Breast epithelium (tissue), 4 donors: ENCODE measurements around the gene ZNF846. TPM values are rescaled to one million over a fixed set of nuclear protein-coding genes. Genes with fewer than 3 reads are reported as not detected.
"Not testable (repeated sequence)": the region's sequence is repeated elsewhere in the genome, so short reads cannot be mapped to it uniquely, and the experiment has no call there.

Experiments used
- DNase-seq, 2 donors: peaks; one replicate each; pipeline ENCODE4 v3.0.0-alpha.2; 2019; ENCODE audit warnings: low spot score in 2 of 2
- H3K27ac ChIP-seq, 2 donors: fragments of 200-600 bp; sonication (generic) in 1 of 2; one replicate each; pipeline ENCODE4 v1.5.1; 2016 to 2019; ENCODE audit warnings: mild to moderate bottlenecking in 1 of 2
- H3K27me3 ChIP-seq, 2 donors: fragments of 200-600 bp; sonication (generic) in 1 of 2; one replicate each; pipeline versions ENCODE4 v1.5.1 to v1.6.0; 2017 to 2019; ENCODE audit warnings: control low read depth in 1 of 2, mild to moderate bottlenecking in 1 of 2
- H3K36me3 ChIP-seq: fragments of 200-600 bp; one replicate; pipeline ENCODE4 v1.5.1; 2019
- H3K4me1 ChIP-seq, 2 donors: fragments of 200-600 bp; sonication (generic); one replicate each; pipeline ENCODE4 v1.5.1; 2016 to 2019; ENCODE audit warnings: control low read depth in 1 of 2
- H3K4me3 ChIP-seq, 3 donors: fragments of 200-600 bp; sonication (generic); 1 replicate in 2 of 3; 2 replicates in 1 of 3; pipeline ENCODE4 v1.5.1; 2016 to 2019; ENCODE audit warnings: mild to moderate bottlenecking in 3 of 3, moderate library complexity in 2 of 3
- H3K9me3 ChIP-seq, 2 donors: fragments of 200-600 bp; sonication (generic) in 1 of 2; one replicate each; pipeline ENCODE4 v1.5.1; 2016 to 2019; ENCODE audit warnings: control low read depth in 1 of 2
- POLR2A ChIP-seq: fragments of 450-650 bp; IDR thresholded peaks from one replicate; pipeline ENCODE4 v1.6.1; 2016; ENCODE audit warnings: antibody characterized with exemption, mild to moderate bottlenecking, moderate library complexity
- POLR2AphosphoS5 ChIP-seq, 3 donors: sonication (generic); formaldehyde crosslinking; IDR thresholded peaks; one replicate each; pipeline ENCODE4 v1.6.1; 2017; ENCODE audit warnings: antibody characterized with exemption in 3 of 3
- intact Hi-C: fragments of 100-400 bp; cut with DNase I; formaldehyde crosslinking; loops from one replicate; pipeline ENCODE4 v1.15.1; 2023; ENCODE audit warnings: low total_unique reads
- total RNA-seq, 3 donors: library from RNA; depleted of rRNA; stranded (reverse); fragments of >200 nt; gene quantifications; one replicate each; pipeline ENCODE4 v1.1.0, GENCODE V29; 2016
- TF ChIP-seq, protein P1 (sequence below), 3 donors: fragments of 450-650 bp; IDR thresholded peaks; one replicate each; pipeline ENCODE4 v1.5.1; 2016 to 2017; ENCODE audit warnings: antibody characterized with exemption in 3 of 3, mild to moderate bottlenecking in 3 of 3, moderate library complexity in 3 of 3

ZNF846 gene
- total RNA-seq, 3 donors from 2014 or later, result 10.5 to 26.7 (median 20.8) TPM

GRCh38 chr19:9735986-9736385 lies 32.6 kb downstream of the ZNF846 start:
- peaks cover 9 to 22% of the 10 kb centered on the region in 2 donors for H3K9me3 ChIP-seq
- intact Hi-C loops, result no loop called here
- H3K4me3 ChIP-seq, result no peak overlapping the region
- TF ChIP-seq POLR2A, result no peak
- DNase-seq, result no peak
- H3K36me3 ChIP-seq, result no peaks in the 10 kb centered on the region
- H3K4me1 ChIP-seq, result no peaks in the 10 kb centered on the region
- H3K27ac ChIP-seq, result no peak overlapping the region
- no peaks in the 10 kb centered on the region for H3K27me3 ChIP-seq

GRCh38 chr19:9730056-9730455 lies 38.5 kb downstream of the ZNF846 start:
- H3K27ac ChIP-seq, DNase-seq: not testable (repeated sequence)

GRCh38 chr19:9729162-9729561 lies 39.4 kb downstream of the ZNF846 start:
- H3K9me3 ChIP-seq, result peaks cover 6 to 20% of the 10 kb centered on the region in 2 donors
- intact Hi-C loops, result no loop called here
- no peak overlapping the region for H3K4me3 ChIP-seq
- no peak overlapping the region for H3K27ac ChIP-seq
- no peaks in the 10 kb centered on the region for H3K27me3 ChIP-seq
- no peak for TF ChIP-seq POLR2A
- TF ChIP-seq, protein P1, sequence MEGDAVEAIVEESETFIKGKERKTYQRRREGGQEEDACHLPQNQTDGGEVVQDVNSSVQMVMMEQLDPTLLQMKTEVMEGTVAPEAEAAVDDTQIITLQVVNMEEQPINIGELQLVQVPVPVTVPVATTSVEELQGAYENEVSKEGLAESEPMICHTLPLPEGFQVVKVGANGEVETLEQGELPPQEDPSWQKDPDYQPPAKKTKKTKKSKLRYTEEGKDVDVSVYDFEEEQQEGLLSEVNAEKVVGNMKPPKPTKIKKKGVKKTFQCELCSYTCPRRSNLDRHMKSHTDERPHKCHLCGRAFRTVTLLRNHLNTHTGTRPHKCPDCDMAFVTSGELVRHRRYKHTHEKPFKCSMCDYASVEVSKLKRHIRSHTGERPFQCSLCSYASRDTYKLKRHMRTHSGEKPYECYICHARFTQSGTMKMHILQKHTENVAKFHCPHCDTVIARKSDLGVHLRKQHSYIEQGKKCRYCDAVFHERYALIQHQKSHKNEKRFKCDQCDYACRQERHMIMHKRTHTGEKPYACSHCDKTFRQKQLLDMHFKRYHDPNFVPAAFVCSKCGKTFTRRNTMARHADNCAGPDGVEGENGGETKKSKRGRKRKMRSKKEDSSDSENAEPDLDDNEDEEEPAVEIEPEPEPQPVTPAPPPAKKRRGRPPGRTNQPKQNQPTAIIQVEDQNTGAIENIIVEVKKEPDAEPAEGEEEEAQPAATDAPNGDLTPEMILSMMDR (IDR thresholded peaks at IDR 0.05), result no peak
- no peak for TF ChIP-seq POLR2AphosphoS5 (IDR thresholded peaks at IDR 0.05)
- no peaks in the 10 kb centered on the region for H3K4me1 ChIP-seq
- DNase-seq, result no peak
- no peaks in the 10 kb centered on the region for H3K36me3 ChIP-seq

More at GRCh38 chr19:9730056-9730455, 38.5 kb downstream of the ZNF846 start:
- H3K4me1 ChIP-seq, intact Hi-C loops, H3K27me3 ChIP-seq, H3K4me3 ChIP-seq, H3K36me3 ChIP-seq: not testable (repeated sequence)
- peaks cover 0 to 15% of the 10 kb centered on the region in 2 donors for H3K9me3 ChIP-seq

DNA sequence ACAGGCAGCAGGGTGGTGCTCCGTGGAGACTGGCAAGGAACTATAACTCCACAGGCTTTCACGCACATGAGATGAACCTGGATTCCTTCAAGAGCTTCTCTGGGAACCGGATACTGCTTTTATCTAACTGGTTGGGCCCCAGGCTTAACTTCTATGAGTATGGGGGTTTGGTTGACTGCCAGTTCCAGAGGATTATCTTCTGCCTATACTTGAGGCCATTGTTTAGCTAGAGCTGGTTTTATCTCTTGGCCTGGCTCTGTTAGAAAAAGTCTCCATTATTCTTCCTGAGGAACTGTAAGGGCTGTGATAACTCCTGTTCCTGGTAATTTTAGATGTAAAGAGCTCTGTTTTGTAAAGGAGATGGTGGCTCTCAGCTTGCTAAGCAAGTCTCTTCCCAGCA lies 40.9 kb downstream of the ZNF846 start:
- Histone ChIP-seq H3K9me3 (peaks cover 17 to 20% of the 10 kb centered on the region in 2 donors), H3K27me3 (no peaks in the 10 kb centered on the region), H3K36me3 (no peaks in the 10 kb centered on the region), H3K4me3 (no peak overlapping the region), H3K4me1 (no peaks in the 10 kb centered on the region), H3K27ac (no peak overlapping the region)
- TF ChIP-seq POLR2A, result no peak
- no peak for TF ChIP-seq POLR2AphosphoS5 (IDR thresholded peaks at IDR 0.05)
- TF ChIP-seq, protein P1 (IDR thresholded peaks at IDR 0.05), result no peak
- no peak for DNase-seq
- intact Hi-C loops, result no loop called here

GRCh38 chr19:9725508-9726201 lies 42.9 kb downstream of the ZNF846 start:
- intact Hi-C loops, H3K4me3 ChIP-seq, DNase-seq, H3K36me3 ChIP-seq, H3K27me3 ChIP-seq, H3K27ac ChIP-seq, H3K4me1 ChIP-seq: not testable (repeated sequence)
- peaks cover 15 to 19% of the 10 kb centered on the region in 2 donors for H3K9me3 ChIP-seq

DNA sequence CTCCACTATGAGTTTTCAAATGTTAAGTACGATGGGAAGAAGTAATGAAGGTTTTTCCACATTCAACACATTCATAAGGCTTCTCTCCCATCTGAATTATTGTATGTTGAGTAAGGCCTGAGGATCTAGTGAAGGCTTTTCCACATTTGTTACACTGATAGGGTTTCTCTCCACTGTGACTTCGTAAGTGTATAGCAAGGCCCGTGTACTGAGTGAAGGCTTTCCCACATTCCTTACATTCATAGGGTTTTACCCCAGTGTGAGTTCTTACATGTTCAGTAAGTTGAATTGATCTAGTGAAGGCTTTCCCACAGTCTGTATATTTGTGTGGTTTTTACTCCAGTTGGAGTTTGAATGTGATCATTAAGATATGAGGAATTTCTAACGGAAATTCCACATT lies 44.4 kb downstream of the ZNF846 start:
- Histone ChIP-seq H3K4me3 (no peak overlapping the region), H3K4me1 (no peaks in the 10 kb centered on the region), H3K36me3 (no peaks in the 10 kb centered on the region), H3K9me3 (peaks cover 12 to 19% of the 10 kb centered on the region in 2 donors), H3K27me3 (no peaks in the 10 kb centered on the region), H3K27ac (no peak overlapping the region)
- intact Hi-C loops, result no loop called here
- DNase-seq, result no peak
- TF ChIP-seq POLR2A, result no peak
- TF ChIP-seq POLR2AphosphoS5 (IDR thresholded peaks at IDR 0.05), result no peak
- TF ChIP-seq, protein P1 (IDR thresholded peaks at IDR 0.05), result no peak
